DMS153 treated with DMSO at 0.1 percent for 48 hours (cell line): Measurements from ENCODE around the gene DLGAP1.

Experiments used
- DNase-seq: peaks from one replicate; lab custom pipeline; 2025; ENCODE audit not compliant: unreplicated experiment; lab: John Stamatoyannopoulos, UW

The DLGAP1 gene

DNA sequence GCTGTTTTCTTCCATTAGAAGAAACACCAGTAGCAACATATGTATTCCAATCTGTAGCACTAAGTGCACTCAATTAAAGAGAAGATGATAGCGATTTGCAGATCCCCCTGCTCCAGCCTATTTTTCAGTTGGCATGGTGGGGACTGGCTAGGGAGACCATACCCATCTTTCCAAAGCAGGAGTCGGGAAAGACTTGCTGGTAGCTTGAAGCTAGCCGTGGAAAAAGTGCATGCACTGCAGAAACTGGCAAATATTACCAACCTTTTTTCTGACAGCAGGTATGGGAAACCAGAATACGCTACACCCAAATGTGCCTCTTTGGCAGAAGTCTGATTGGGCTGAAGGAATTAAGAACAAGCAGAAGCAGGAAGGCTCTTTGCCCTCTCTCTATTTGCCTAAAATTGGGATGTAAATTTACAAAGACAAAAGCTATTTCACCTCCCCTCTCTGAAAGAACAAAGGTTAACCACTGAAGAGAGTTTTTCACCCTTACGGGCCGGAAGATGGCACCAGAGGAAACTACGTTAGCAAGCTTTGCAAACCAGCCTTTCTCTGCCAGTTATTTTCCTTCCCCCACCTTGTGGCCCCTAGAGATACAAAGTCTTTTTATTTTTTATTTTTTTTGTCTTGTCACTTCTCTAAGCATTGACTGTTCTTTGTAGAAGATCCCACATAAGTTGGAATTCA is 273.1 kb downstream of the DLGAP1 start:
- DNase-seq = no peak

DNA sequence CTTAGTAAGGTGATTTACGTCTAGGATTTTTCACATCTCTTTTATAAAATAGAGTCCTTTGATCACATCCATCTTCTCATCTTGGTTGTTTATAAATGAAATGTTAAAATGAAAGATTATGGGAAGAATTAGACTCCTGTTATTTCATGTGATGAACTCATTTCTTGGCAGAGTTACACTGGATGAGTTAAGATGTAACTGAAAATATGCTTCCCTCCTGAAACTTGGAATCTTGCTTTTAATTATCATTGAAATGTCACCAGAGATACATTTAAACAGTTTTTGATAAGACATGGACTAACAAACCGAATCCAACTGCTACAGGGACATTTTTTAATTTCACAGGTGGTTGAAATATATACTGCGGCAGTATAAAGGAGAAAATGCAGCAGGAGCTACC is 274.0 kb downstream of the DLGAP1 start:
- no peak for DNase-seq

DNA sequence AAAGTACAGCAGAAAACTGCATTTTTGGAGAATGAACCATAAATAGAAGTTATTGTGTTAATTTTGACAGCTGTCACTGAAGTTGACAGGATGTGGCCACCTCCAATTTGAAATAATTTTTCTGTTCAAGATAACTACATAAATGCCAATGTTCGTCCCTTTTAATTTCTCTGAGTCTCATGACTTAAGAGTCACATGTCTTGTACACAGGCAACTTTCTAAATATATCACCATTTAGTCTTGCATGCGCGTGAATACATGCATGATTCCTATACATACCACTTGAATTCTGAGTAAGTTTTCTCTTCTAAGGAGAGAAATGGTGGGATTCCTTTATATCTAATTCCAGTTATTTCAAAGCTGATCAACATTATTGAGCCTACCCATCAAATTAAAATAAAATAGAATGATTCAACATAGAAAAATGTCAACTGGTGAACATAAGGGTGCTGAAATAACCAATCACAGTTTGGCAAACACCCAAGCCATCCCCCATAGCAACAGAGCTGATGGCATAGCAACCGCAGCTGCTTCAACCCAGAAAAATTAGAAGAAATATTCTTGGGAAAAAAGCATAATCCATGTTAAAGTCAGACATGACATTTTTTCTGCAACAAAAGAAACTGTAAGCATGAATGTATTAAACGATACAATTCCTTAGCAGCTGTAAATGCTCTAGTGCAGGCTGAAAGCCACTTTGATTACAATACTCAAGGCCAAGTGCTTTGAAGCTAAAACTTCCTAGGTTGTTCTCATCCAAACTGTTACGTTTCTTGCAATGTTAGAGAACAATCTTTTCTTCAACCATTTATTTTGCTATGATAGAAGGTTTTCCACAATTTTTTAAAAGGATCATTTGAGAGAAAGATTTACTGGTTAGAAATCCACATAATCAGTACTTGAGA is 282.7 kb downstream of the DLGAP1 start:
- DNase-seq = no peak

DNA sequence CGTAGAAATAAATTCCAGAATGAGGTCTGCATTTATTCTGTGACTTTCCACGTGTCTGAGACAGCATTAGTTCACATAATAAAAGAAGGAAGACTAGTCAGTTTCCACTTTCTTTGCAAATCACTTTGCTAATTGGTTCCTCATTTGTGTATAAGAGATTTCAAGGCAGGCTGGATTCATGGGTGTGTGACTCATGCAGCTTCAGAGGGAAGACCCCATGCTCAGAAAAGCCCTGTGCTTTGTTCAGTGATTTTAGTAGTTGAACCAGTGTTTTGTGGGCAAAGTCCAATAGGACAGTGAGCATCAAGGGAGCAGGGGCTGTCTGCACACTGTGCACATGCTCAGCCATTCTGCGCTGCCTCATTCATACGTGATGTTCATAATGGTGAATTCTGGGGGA is 297.8 kb downstream of the DLGAP1 start:
- no peak for DNase-seq

DNA sequence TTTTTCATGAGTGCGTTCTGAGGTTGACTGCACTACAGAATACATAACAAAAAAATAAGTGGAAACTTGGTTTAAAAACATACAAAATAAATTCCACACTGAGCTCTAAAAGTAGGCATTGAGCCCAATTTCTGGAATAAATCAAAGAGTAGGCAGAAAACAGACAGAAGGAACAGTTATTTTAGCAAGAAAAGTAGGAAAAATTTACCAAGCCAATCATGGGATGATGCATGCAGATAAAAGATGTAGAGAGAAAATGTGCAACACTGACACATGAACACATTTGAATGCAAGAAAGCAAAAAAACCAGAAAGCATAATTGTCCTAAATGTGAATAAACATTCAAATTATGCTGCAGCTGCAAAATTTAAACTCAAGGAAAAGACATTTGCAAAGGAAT is 308.3 kb downstream of the DLGAP1 start:
- no peak for DNase-seq

DNA sequence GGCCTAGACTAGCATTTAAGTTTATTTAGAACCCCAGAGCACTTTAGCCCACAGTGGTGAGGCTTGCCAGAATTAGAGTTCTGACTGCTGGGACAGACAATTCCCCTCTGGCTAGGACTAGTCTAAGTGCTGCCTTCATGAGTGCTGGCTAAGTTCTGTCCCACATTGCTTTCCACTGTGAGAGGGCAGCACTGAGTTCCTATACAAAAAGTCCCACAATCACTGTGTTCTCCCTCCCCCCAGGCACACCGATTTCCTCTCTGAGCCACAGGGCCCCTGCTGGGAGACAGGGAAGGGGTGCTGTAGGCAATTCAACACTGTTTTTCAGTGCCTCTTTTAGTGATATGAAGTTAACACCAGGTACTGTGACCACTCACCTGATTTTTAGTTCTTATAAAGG is 310.9 kb downstream of the DLGAP1 start:
- DNase-seq = no peak

DNA sequence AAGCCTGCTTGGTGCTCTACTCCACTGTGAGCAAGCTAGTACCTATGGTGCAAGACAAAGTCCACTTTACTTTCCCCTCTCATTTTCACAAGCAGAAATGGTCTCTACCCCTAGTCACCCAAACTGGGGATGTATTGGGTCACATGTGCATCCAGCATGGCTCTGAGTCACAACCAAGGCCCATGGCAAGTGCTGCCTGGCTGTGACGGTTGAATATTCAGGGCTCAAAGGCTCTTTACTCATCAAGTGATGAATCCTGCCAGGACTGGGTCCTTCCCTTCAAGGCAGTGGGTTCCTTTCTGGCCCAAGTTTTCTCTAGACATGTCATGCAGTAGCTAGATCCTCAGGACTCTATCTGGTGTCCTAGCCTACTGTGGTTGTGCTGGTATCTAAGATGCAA is 311.5 kb downstream of the DLGAP1 start:
- DNase-seq = no peak

DNA sequence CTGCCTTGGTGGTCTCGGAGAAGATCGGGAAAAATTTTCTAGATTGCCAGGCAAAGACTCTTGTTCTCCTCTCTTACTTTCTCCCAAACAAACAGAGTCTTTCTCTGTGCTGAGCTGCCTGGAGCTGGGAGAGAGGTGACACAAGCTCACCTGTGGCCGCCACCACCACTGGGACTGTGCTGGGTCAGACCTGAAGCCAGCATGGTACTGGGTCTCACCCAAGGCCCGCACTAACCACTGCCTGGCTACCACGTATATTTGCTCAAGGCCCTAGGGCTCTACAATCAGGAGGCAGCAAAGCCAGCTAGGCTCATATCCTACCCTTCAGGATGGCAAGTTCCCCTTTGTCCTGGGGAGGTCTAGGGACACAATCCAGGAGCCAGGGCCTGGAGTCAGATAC is 312.2 kb downstream of the DLGAP1 start:
- DNase-seq = no peak

DNA sequence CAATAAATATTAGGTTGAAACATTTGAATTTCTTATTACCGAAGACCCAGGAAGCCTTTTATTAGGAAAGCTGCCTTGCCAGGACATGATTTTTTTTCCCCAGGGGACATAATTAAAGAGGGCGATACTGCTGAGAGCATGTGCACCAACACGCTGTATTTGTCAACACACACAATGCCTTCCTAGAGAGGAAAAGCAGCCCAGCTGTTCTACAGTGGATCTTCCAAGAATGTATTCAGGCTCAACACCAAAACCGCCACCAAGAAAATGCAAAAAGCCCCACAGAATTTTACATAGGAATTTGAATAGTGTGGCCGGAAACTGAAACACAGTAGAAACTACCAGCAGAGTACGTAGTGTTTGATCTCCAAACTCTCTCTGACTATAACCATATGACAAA is 320.4 kb downstream of the DLGAP1 start:
- no peak for DNase-seq

DNA sequence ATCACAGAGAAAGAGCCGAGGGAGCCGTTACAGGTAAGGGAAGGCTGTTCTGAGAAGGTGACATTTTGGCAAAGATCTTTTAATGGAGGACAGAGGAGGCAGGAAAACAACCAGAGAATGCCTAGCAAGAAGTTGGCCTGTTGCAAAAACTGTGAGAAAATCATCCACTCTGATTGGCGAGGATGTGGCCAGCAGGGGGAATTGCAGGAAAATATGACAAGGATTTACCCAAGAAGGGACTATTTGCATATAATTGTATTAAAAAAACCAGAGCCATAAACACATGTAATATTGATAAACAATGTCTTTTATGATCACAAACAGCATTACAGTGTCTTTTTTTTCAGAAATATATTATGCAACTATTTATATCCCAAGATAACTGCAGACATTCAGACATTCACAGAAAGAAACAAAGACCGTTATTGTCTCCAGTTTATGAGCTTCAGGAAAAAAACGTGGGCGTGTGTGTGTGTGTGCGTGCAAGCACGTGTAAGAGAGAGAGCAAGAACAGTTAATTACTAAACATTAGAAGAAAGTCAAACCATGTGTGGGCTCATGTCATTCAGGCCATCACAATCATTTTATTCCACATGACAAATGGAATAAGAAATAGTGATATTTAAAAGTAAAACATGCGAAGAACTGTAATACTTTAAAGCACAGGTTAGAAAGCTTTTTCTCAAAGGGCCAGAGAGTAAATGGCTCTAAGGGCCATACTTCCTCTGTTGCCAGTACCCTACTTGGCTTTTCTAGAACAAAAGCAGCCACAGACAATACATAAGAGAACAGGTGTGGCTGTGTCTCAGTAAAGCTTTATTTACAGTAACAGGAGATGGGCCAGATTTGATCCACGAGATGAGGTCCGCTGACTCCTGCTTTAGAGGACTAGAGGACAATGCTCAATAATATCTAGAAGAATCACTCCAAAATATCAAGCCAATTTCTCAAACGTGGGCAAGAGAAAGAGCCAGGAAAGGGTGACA is 324.1 kb downstream of the DLGAP1 start:
- no peak for DNase-seq

DNA sequence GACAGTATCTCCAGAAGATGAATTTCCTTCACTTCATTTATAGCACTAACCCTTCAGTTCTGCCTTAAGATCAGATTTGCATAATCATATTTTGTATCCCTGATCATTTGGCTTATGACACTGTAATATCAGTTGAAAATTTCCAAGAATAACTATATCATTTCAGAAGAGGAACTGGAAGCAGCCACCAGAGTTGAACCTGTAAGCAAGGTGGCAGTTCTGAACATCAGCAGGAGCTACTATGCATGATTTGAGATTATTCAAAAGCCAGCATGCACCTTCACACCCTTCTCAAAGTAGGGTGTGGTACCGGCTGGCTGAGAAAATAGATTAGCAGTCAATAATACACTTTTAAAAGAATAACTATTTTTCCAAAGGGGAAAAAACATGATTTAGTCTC is 328.2 kb downstream of the DLGAP1 start:
- no peak for DNase-seq

DNA sequence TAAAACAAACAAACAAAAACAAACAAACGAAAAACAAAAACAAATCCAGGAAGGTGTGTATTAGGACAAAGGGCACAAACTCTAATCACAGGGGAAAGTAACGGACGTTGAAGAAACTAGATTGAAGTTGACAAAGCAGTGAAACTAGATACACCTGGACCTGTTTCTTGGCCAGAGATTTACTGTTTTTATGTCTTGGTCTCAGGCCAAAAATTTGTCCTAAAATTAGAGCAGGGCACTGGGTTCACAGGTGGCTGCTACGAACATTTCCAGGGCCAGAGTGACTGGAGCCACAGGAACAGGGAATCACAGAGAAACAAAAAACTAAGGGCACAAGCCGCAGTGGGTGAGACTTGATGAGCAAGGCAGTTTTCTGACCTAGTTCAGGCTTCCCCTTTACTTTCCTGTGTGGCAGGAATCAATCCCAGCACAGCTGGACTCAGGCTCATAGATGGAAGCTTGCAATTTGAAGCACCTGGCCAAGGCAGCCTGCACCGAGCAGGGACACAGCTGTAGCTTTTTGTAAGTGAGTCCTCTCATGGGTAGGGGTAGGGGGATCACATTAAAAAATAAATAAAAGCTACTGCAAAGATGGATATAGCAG is 329.4 kb downstream of the DLGAP1 start:
- DNase-seq = no peak

DNA sequence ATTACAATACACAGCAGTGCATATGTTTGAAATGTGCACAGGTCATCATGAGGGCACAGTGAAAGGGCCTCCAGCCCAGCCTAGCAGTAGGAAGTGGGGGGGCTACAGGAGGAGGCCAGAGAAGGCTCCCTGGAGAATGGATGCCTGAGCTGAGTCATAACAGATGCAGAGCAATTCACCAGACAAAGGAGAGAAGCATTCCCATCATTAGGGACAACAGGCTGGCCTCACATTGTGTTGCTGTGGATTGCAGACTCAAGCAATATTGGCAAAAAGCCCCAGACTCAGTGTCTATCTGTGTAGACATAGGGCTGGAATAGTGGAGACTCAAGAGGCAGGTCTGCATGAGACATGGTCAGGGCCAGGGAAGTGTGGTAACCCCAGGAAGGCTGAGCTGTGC is 329.9 kb downstream of the DLGAP1 start:
- no peak for DNase-seq

DNA sequence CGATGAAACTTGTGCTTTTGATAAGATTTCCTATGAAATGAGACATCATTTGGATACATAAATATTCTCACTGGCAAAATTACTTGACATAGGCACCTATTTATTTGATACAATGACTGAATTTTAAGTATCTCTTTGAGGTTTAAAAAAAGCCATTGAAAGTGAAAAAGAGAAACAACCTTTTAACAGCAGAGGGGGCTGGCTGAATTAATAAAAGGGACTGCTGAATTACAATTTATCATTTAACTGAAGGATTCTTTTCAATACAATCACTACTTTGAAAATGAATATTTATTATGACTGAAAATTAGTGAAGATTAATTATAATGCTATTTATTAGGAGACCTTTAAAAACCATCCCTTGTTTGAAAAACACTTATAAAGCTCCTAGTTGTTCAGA is 335.3 kb downstream of the DLGAP1 start:
- no peak for DNase-seq

DNA sequence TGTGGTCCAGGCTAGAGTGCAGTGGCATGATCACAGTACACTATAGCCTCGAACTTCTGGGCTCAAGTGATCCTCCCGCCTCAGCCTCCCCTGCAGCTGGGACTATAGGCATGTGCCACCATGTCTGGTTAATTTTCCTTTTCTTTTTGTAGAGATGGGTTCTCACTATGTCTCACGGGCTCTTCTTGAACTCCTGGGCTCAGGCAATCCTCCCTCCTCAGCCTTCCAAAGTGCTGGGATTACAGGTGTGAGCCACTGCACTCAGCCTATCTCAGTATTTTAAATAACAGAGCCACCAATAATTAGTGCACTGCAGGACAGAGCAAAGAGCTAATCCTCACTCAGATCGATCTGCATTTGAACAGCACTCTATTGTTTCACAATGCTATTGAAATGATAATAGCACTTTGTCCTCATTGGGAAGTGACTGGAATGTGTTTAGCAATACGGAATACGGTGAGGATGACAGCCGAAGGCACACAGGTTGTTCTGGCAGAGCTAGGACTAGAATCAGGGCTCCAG is 335.9 kb downstream of the DLGAP1 start:
- DNase-seq = no peak

DNA sequence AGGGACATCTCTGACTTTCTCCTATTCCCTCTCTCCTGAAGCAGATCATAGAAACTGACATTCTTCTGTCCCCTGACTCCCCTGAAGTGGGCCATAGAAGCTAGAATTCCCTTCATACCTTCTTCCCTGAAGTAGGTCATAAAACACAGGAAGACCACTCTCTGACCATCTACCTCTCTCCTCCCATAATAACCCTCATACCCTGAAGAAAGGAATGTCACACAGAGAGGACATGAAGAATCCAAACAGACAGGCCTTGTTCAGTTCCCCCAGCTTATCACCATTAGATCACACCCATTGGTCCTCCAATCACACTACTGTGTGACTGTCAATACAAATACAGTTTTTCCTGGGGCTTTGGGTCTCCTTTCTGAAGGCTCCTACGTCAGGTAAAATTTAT is 347.1 kb downstream of the DLGAP1 start:
- DNase-seq = no peak

DNA sequence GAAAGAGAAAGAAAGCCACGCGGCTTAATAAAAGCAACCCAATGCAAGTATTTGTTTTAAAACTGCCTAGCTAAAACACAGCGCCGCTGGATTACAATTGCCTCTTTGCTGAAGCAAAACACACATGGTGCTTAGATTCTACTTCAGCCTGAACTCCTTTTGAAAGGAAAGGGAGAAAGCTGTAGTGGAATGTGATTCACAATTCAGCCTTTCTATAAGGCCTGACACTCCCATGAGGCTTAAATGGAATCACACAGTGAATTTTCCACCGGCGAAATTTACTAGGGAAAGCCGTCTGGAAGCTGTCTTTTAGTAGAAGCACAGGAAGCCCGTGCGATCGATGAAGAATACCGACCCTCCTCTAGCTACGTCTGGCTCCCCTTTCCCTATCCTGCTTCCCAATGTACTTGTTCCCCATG is 348.0 kb downstream of the DLGAP1 start:
- DNase-seq = no peak

DNA sequence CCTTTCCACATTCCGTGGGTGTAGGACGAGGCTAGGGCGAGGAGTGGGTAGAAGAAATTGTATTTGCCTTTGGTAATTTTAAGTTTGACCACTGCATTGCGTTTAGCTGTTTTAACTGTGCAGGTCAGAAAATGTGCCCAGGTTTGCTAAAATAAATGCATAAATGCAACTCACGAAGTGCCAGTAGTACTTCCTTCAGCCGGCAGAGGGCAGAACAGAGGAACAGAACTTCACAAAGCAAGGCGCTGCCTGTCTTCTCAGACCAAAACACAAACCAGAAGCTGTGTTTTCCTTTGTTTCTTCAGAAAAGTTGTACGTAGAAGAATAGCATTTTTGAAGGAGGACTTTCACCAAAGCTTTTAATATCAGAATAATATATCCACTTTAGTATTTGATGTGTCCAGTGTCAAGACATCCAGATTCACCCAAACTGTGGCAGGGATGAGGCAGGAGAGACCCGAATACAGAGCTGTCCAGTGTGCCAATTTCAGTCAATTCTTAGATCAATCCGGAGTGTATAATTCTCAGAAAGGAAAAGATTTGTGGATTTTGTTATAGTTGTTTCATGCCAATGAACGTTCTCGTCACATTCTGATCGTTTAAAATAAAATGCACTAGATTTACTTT is 348.6 kb downstream of the DLGAP1 start:
- DNase-seq = no peak

DNA sequence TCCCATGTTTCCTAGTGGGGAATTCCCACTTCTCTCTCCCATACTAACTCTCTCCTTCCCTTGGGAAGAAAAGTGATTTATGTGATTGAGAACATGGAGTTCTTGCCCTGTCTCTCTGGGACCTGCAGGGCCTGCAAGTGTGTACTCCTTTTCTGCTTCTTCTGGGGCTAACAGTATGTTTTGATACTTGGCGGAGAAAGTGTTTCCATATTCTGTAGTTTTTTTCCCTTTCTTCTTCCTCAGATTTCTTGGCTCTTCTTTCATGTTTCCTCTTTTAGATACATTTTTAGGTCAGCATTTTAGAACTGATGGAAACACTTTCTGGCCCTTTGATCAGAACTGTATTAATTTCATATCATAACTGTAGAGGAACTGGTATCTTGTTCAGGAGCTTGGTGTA is 352.2 kb downstream of the DLGAP1 start:
- no peak for DNase-seq

DNA sequence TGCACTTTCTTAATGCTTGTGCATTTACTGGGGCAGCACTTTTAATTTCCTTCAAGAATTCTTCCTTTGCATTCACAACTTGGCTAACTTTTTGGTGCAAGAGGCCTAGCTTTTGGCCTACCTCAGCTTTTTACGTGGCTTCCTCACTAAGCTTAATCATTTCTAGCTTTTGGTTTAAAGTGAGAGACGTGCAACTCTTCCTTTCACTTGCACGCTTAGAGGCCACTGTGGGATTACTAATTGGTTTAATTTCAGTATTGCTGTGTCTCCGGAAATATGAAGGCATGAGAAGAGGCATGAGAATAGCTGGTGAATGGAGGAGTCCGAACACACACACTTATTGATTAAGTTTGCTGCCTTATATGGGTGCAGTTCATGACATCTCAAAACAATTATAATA is 354.1 kb downstream of the DLGAP1 start:
- no peak for DNase-seq
